ENCODE data around the gene SLC48A1. TPM values are rescaled to one million over a fixed set of nuclear protein-coding genes. Genes with fewer than 3 reads are reported as not detected.

The SLC48A1 gene
- polyA plus RNA-seq, 3 donors, result 41.9 to 51.3 (median 47.4) TPM

- no peak for DNase-seq (ENCODE audit: extremely low read depth in 1 of 11, low read depth in 9 of 11, low spot score in 4 of 11)
Measured at GRCh38 chr12:47828008-47828975, 55.3 kb downstream of the SLC48A1 start.

DNA sequence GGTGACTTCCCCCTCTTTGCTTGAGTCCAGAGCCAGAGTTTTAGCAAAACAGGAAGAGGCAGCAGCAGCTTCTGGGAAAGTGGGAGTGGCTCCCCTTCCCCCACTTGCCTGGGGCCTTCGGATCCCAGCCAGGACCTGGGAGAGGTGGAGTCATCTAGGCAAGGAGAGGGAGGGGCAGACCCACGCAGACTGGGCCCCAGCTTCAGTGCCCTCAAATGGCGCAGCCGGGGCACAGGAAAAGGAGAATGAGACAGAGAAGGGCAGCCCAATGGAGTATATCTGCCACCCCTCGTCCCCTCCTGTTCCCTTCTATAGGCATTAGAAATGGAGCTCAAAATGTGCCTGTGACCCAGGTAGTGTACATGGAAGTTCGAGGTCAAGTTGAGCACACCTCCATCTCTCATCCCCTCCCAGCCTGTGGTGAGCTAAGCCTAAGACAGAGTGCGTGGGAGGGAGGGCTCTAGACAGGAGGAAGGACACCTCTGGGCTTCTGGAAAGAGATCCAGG is 56.0 kb downstream of the SLC48A1 start:
- peak in 3 of 11 donors; percentile 66 to 72 (median 70) for DNase-seq (ENCODE audit: extremely low read depth in 1 of 11, low read depth in 9 of 11, low spot score in 4 of 11)

DNA sequence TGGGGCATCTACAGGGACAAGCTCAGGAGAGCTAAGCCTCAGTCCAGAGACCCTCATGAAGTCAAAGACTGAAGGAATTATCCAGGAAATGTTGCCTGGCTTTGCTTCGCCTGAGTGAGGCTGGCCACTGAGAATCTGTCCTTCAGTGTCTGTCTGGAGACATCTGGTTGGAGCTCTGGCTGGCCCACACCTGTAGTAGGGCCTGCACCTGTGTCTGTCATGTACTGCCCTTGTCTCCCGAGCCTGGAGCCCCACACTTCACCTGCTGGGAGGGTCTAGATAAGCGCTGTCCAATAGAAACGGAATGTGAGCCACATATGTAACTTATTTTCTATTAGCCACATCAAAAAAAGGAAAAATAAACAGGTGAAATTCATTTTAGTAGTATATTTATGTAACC is 56.5 kb downstream of the SLC48A1 start:
- DNase-seq (ENCODE audit: extremely low read depth in 1 of 11, low read depth in 9 of 11, low spot score in 4 of 11), result no peak

Other genes with a start within 250 kb of the SLC48A1 start
- gene RPAP3, start 67.2 kb upstream of the SLC48A1 start, polyA plus RNA-seq (ENCODE audit: insufficient read length in 3 of 3), result 10 to 100 TPM; 40.5 to 58.0 (median 40.8) TPM
- gene ENDOU, start 47.7 kb upstream of the SLC48A1 start, polyA plus RNA-seq (ENCODE audit: insufficient read length in 3 of 3), result under 1 TPM; 0.32 to 0.47 (median 0.34) TPM
- gene RAPGEF3, start 14.4 kb upstream of the SLC48A1 start, polyA plus RNA-seq (ENCODE audit: insufficient read length in 3 of 3), result 10 to 100 TPM; 41.0 to 62.8 (median 58.4) TPM
- gene HDAC7, start 46.7 kb downstream of the SLC48A1 start, polyA plus RNA-seq (ENCODE audit: insufficient read length in 3 of 3), result 10 to 100 TPM; 69.0 to 88.9 (median 86.4) TPM
- 1 to 10 TPM; 3.1 to 4.8 (median 4.7) TPM for gene VDR, start 131.8 kb downstream of the SLC48A1 start, polyA plus RNA-seq (ENCODE audit: insufficient read length in 3 of 3)
- 100 to 1,000 TPM; 122 to 132 (median 128) TPM for gene TMEM106C, start 190.4 kb downstream of the SLC48A1 start, polyA plus RNA-seq (ENCODE audit: insufficient read length in 3 of 3)
- gene COL2A1, start 231.2 kb downstream of the SLC48A1 start, polyA plus RNA-seq (ENCODE audit: insufficient read length in 3 of 3), result 10 to 100 TPM; 44.9 to 62.7 (median 46.4) TPM